H9 (cell line): Measurements from ENCODE around the gene SMU1. TPM values are rescaled to one million over a fixed set of nuclear protein-coding genes. Genes with fewer than 3 reads are reported as not detected.

ENCODE experiments used
- DNase-seq: peaks from one replicate; pipeline ENCODE4 v3.0.0-alpha.2; 2017
- H2AFZ ChIP-seq: one replicate; pipeline ENCODE4 v1.6.1; 2013; ENCODE audit warnings: mild to moderate bottlenecking, low read length, control low read depth, moderate library complexity
- H2AK5ac ChIP-seq: 2 replicates; pipeline ENCODE4 v1.6.1; 2013; ENCODE audit warnings: low read length, control low read depth, mixed read lengths; ENCODE audit not compliant: insufficient read length
- H2BK120ac ChIP-seq: one replicate; pipeline ENCODE4 v1.6.1; 2013; ENCODE audit warnings: low read depth, mild to moderate bottlenecking, low read length, control low read depth, inconsistent platforms; ENCODE audit not compliant: poor library complexity, severe bottlenecking
- H2BK12ac ChIP-seq: 2 replicates; pipeline ENCODE4 v1.6.1; 2013; ENCODE audit warnings: low read length, control low read depth, mixed read lengths, low read depth; ENCODE audit not compliant: insufficient read length
- H2BK15ac ChIP-seq: 2 replicates; pipeline ENCODE4 v1.6.1; 2013; ENCODE audit warnings: low read depth, low read length, control low read depth
- H2BK20ac ChIP-seq: one replicate; pipeline ENCODE4 v1.6.1; 2013; ENCODE audit warnings: low read depth, mild to moderate bottlenecking, low read length, control low read depth, inconsistent platforms; ENCODE audit not compliant: poor library complexity, severe bottlenecking
- H2BK5ac ChIP-seq: 2 replicates; pipeline ENCODE4 v1.6.1; 2013; ENCODE audit warnings: low read length, control low read depth, mixed read lengths; ENCODE audit not compliant: insufficient read length
- H3K14ac ChIP-seq: 2 replicates; pipeline ENCODE4 v1.6.1; 2013; ENCODE audit warnings: low read length, control low read depth; ENCODE audit not compliant: insufficient read depth
- H3K18ac ChIP-seq: 2 replicates; pipeline ENCODE4 v1.6.1; 2013; ENCODE audit warnings: low read depth, mild to moderate bottlenecking, mixed read lengths, low read length, control low read depth; ENCODE audit not compliant: insufficient read length
- H3K23ac ChIP-seq: 2 replicates; pipeline ENCODE4 v1.6.1; 2013; ENCODE audit warnings: low read length, control low read depth, mixed read lengths, low read depth; ENCODE audit not compliant: insufficient read length
- H3K23me2 ChIP-seq: 2 replicates; pipeline ENCODE4 v1.6.1; 2013; ENCODE audit warnings: low read depth, mild to moderate bottlenecking, mixed read lengths, low read length, control low read depth; ENCODE audit not compliant: insufficient read length, poor library complexity, severe bottlenecking
- H3K27ac ChIP-seq: 2 replicates; pipeline ENCODE4 v1.5.1; 2013; ENCODE audit warnings: low read length, control low read depth, mixed read lengths, low read depth; ENCODE audit not compliant: insufficient read length
- H3K27me3 ChIP-seq: 2 replicates; pipeline ENCODE4 v1.6.1; 2013; ENCODE audit warnings: low read length, control low read depth, inconsistent platforms; ENCODE audit not compliant: insufficient read depth
- H3K4ac ChIP-seq: 2 replicates; pipeline ENCODE4 v1.6.1; 2013; ENCODE audit warnings: low read depth, mild to moderate bottlenecking, control low read depth, inconsistent platforms, low read length, moderate library complexity
- H3K4me1 ChIP-seq: 2 replicates; pipeline ENCODE4 v1.6.1; 2013; ENCODE audit warnings: low read length, control low read depth, inconsistent platforms; ENCODE audit not compliant: insufficient read depth
- H3K4me2 ChIP-seq: 2 replicates; pipeline ENCODE4 v1.6.1; 2013; ENCODE audit warnings: low read length, control low read depth, mixed read lengths; ENCODE audit not compliant: insufficient read length, insufficient read depth
- H3K56ac ChIP-seq: 2 replicates; pipeline ENCODE4 v1.6.1; 2013; ENCODE audit warnings: low read depth, mild to moderate bottlenecking, mixed read lengths, low read length, control low read depth; ENCODE audit not compliant: insufficient read length
- H3K79me1 ChIP-seq: 2 replicates; pipeline ENCODE4 v1.6.1; 2013; ENCODE audit warnings: low read depth, mild to moderate bottlenecking, moderate library complexity, low read length, control low read depth, inconsistent platforms; ENCODE audit not compliant: insufficient read depth, poor library complexity, severe bottlenecking
- H3K79me2 ChIP-seq: 2 replicates; pipeline ENCODE4 v1.6.1; 2013; ENCODE audit warnings: low read length, control low read depth, inconsistent platforms; ENCODE audit not compliant: insufficient read depth
- H3K9ac ChIP-seq: 2 replicates; pipeline ENCODE4 v1.6.1; 2013; ENCODE audit warnings: low read length, control low read depth, mixed read lengths; ENCODE audit not compliant: insufficient read length; ENCODE audit errors: extremely low read depth
- H3K9me3 ChIP-seq: one replicate; pipeline ENCODE4 v1.6.1; 2013; ENCODE audit warnings: low read depth, low read length, inconsistent platforms; ENCODE audit not compliant: control insufficient read depth
- H3T11ph ChIP-seq: one replicate; pipeline ENCODE4 v1.6.1; 2013; ENCODE audit warnings: mild to moderate bottlenecking, low read length, control low read depth, inconsistent platforms
- H4K20me1 ChIP-seq: one replicate; pipeline ENCODE4 v1.6.1; 2013; ENCODE audit not compliant: control insufficient read depth, insufficient read length, insufficient read depth
- H4K5ac ChIP-seq: 2 replicates; pipeline ENCODE4 v1.6.1; 2013; ENCODE audit warnings: low read depth, mild to moderate bottlenecking, mixed read lengths, low read length, control low read depth; ENCODE audit not compliant: insufficient read length
- H4K8ac ChIP-seq: replicated peaks from 2 replicates; pipeline ENCODE4 v1.6.1; 2013; ENCODE audit warnings: low read length, control low read depth, mixed read lengths, low read depth; ENCODE audit not compliant: insufficient read length
- H4K91ac ChIP-seq: 2 replicates; pipeline ENCODE4 v1.6.1; 2013; ENCODE audit warnings: low read depth, mild to moderate bottlenecking, moderate library complexity, mixed read lengths, low read length, control low read depth; ENCODE audit not compliant: insufficient read length
- H3K27ac Mint-ChIP-seq, 3 experiments: 2 replicates in 2 of 3; 3 replicates in 1 of 3; pipeline ENCODE4 v1.8.0; 2020 to 2021; ENCODE audit warnings: mixed read lengths in 3 of 3, mild to moderate bottlenecking in 1 of 3, moderate library complexity in 1 of 3
- H3K27me3 Mint-ChIP-seq: 2 replicates; pipeline ENCODE4 v1.8.0; 2021; ENCODE audit warnings: low read depth, mild to moderate bottlenecking, moderate library complexity, mixed read lengths
- H3K36me3 Mint-ChIP-seq, 3 experiments: 2 replicates in 2 of 3; 3 replicates in 1 of 3; pipeline ENCODE4 v1.8.0; 2020 to 2021; ENCODE audit warnings: low read depth in 3 of 3, mixed read lengths in 3 of 3; ENCODE audit not compliant: insufficient read depth in 1 of 3
- H3K4me1 Mint-ChIP-seq, 2 experiments: 2 replicates each; pipeline ENCODE4 v1.8.0; 2020; ENCODE audit warnings: mixed read lengths in 2 of 2
- H3K4me3 Mint-ChIP-seq, 2 experiments: 2 replicates in 1 of 2; 3 replicates in 1 of 2; pipeline ENCODE4 v1.8.0; 2020 to 2021; ENCODE audit warnings: mild to moderate bottlenecking in 2 of 2, mixed read lengths in 2 of 2, moderate library complexity in 1 of 2
- H3K9me3 Mint-ChIP-seq, 2 experiments: 2 replicates in 1 of 2; 3 replicates in 1 of 2; pipeline ENCODE4 v1.8.0; 2020; ENCODE audit warnings: mild to moderate bottlenecking in 2 of 2, mixed read lengths in 2 of 2, moderate library complexity in 1 of 2
- WGBS: extraction: QIAGEN DNeasy Blood & Tissue Kit; methylation state at CpG from one replicate; pipeline ENCODE4 v1.1.7; 2013; ENCODE audit warnings: missing lambda C conversion rate, low lambda C conversion rate, mixed read lengths; ENCODE audit not compliant: insufficient read length; ENCODE audit errors: extremely low coverage; 5-methylcytosine and 5-hydroxymethylcytosine counted together
- total RNA-seq: library from RNA; stranded (reverse); gene quantifications from 2 replicates; pipeline ENCODE4 v1.2.1, GENCODE V29; 2021
- TF ChIP-seq, protein P1 (sequence below): fragments of 200-600 bp; sonication (generic); conservative IDR thresholded peaks from 3 replicates; pipeline ENCODE4 v1.8.0; 2021; ENCODE audit warnings: antibody characterized with exemption, mild to moderate bottlenecking

SMU1 gene
- total RNA-seq, 1 experiment from 2014 or later = 26.9 TPM

- Histone ChIP-seq H2BK5ac (no peak overlapping the region), H3K79me2 (no peaks in the 10 kb centered on the region), H2AK5ac (no peak overlapping the region), H2BK15ac (no peak overlapping the region), H4K8ac (no peak overlapping the region), H3K4me2 (no peak overlapping the region), H3K56ac (no peak overlapping the region), H4K5ac (no peak overlapping the region), H3K27ac (no peak overlapping the region), H3K79me1 (no peaks in the 10 kb centered on the region), H3K23ac (no peak overlapping the region), H4K91ac (no peak overlapping the region), H3K9me3 (no peaks in the 10 kb centered on the region), H3K4me1 (no peaks in the 10 kb centered on the region), H3K27me3 (no peaks in the 10 kb centered on the region), H3K23me2 (no peaks in the 10 kb centered on the region), H3T11ph (no peak overlapping the region), H2BK120ac (no peak overlapping the region), H3K18ac (no peak overlapping the region), H4K20me1 (no peaks in the 10 kb centered on the region), H2AFZ (no peak overlapping the region), H2BK12ac (no peak overlapping the region), H2BK20ac (no peak overlapping the region), H3K14ac (no peak overlapping the region), H3K4ac (no peak overlapping the region), H3K9ac (no peak overlapping the region)
- DNase-seq = no peak
- no peak overlapping the region; a peak in 1 of 5 replicates for H3K4me3 Mint-ChIP-seq
- no peaks in the 10 kb centered on the region for H3K4me1 Mint-ChIP-seq
- H3K27ac Mint-ChIP-seq = no peak overlapping the region; a peak in 1 of 7 replicates
- no CpG with 5 or more reads among the region's 4 CpGs for WGBS
- TF ChIP-seq, protein P1, sequence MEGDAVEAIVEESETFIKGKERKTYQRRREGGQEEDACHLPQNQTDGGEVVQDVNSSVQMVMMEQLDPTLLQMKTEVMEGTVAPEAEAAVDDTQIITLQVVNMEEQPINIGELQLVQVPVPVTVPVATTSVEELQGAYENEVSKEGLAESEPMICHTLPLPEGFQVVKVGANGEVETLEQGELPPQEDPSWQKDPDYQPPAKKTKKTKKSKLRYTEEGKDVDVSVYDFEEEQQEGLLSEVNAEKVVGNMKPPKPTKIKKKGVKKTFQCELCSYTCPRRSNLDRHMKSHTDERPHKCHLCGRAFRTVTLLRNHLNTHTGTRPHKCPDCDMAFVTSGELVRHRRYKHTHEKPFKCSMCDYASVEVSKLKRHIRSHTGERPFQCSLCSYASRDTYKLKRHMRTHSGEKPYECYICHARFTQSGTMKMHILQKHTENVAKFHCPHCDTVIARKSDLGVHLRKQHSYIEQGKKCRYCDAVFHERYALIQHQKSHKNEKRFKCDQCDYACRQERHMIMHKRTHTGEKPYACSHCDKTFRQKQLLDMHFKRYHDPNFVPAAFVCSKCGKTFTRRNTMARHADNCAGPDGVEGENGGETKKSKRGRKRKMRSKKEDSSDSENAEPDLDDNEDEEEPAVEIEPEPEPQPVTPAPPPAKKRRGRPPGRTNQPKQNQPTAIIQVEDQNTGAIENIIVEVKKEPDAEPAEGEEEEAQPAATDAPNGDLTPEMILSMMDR = no peak
- H3K27me3 Mint-ChIP-seq = no peaks in the 10 kb centered on the region
- no peaks in the 10 kb centered on the region for H3K9me3 Mint-ChIP-seq
- H3K36me3 Mint-ChIP-seq = peaks cover 17 to 67% (median 50%) of the 10 kb centered on the region in 3 experiments; a peak in 6 of 7 replicates
Measured at GRCh38 chr9:33051144-33051543, 25.3 kb downstream of the SMU1 start.
